ENCODE data around the gene ZNF670.

Gene ZNF670

GRCh38 chr1:247077876-247078257 lies 744 bp downstream of the ZNF670 start:
- Histone ChIP-seq H3K27ac (peak overlapping the region; percentile 89 to 96 (median 91)), H3K4me2 (peak overlapping the region; percentile 83 to 95 (median 91)), H3K9ac (peak overlapping the region; percentile 89 to 95 (median 92)), H4K20me1 (no peaks in the 10 kb centered on the region; a peak in 3 of 22 replicates), H3K9me3 (replicated peaks in 1 of 11) (peaks cover 40 to 67% (median 59%) of the 10 kb centered on the region in 11 experiments), H3K4me1 (peaks cover 22 to 33% (median 29%) of the 10 kb centered on the region in 10 experiments), H3K27me3 (no peaks in the 10 kb centered on the region), H3K36me3 (peaks cover 30 to 43% (median 42%) of the 10 kb centered on the region in 11 experiments), H3K4me3 (peak overlapping the region; percentile 84 to 99 (median 92))
- no peak for TF ChIP-seq Cebpa-rat (IDR thresholded peaks at IDR 0.05)

- peak overlapping the region; percentile 89 to 95 (median 92); a peak in 17 of 22 replicates for H3K9ac ChIP-seq
- H3K9me3 ChIP-seq (replicated peaks in 1 of 11): peaks cover 46 to 67% (median 61%) of the 10 kb centered on the region in 11 experiments
- H3K27ac ChIP-seq: peak overlapping the region in 3 of 11 experiments; percentile 91 to 93 (median 91); a peak in 4 of 22 replicates
- H3K27me3 ChIP-seq: no peaks in the 10 kb centered on the region
- H4K20me1 ChIP-seq: no peaks in the 10 kb centered on the region; a peak in 3 of 22 replicates
- peaks cover 22 to 33% (median 29%) of the 10 kb centered on the region in 10 experiments for H3K4me1 ChIP-seq
- peaks cover 31 to 50% (median 46%) of the 10 kb centered on the region in 11 experiments for H3K36me3 ChIP-seq
- TF ChIP-seq Cebpa-rat (IDR thresholded peaks at IDR 0.05): no peak
- H3K4me2 ChIP-seq: peak overlapping the region; percentile 83 to 95 (median 91)
- peak overlapping the region; percentile 84 to 99 (median 92) for H3K4me3 ChIP-seq
Measured at GRCh38 chr1:247077213-247077612, 1.4 kb downstream of the ZNF670 start.

- Histone ChIP-seq H4K20me1 (no peaks in the 10 kb centered on the region; a peak in 2 of 22 replicates), H3K4me3 (no peak overlapping the region; a peak in 1 of 20 replicates), H3K36me3 (peaks cover 77 to 98% (median 91%) of the 10 kb centered on the region in 11 experiments), H3K27ac (no peak overlapping the region), H3K9ac (no peak overlapping the region), H3K27me3 (no peaks in the 10 kb centered on the region), H3K4me1 (no peaks in the 10 kb centered on the region), H3K4me2 (no peak overlapping the region), H3K9me3 (replicated peaks in 1 of 11) (peaks cover 99 to 100% (median 100%) of the 10 kb centered on the region in 11 experiments)
- no peak for TF ChIP-seq Cebpa-rat (IDR thresholded peaks at IDR 0.05)
Measured at GRCh38 chr1:247070645-247071044, 8.0 kb downstream of the ZNF670 start.

- no peak overlapping the region for H3K27ac ChIP-seq
- peaks cover 100% of the 10 kb centered on the region in 11 experiments for H3K9me3 ChIP-seq (replicated peaks in 1 of 11)
- TF ChIP-seq Cebpa-rat (IDR thresholded peaks at IDR 0.05): no peak
- peaks cover 69 to 96% (median 92%) of the 10 kb centered on the region in 11 experiments for H3K36me3 ChIP-seq
- no peaks in the 10 kb centered on the region; a peak in 1 of 22 replicates for H4K20me1 ChIP-seq
- no peak overlapping the region for H3K4me2 ChIP-seq
- H3K9ac ChIP-seq: no peak overlapping the region
- peak overlapping the region in 7 of 10 experiments; percentile 2 to 26 (median 12); a peak in 8 of 20 replicates for H3K4me3 ChIP-seq
- no peaks in the 10 kb centered on the region for H3K27me3 ChIP-seq
- peaks cover 0 to 18% (median 0%) of the 10 kb centered on the region in 10 experiments; a peak in 5 of 20 replicates for H3K4me1 ChIP-seq
Measured at GRCh38 chr1:247064304-247064703, 14.3 kb downstream of the ZNF670 start.

- H3K36me3 ChIP-seq: peaks cover 59 to 98% (median 92%) of the 10 kb centered on the region in 11 experiments
- no peak for TF ChIP-seq Cebpa-rat (IDR thresholded peaks at IDR 0.05)
- no peaks in the 10 kb centered on the region; a peak in 1 of 22 replicates for H4K20me1 ChIP-seq
- H3K9me3 ChIP-seq (replicated peaks in 1 of 11): peaks cover 99 to 100% (median 100%) of the 10 kb centered on the region in 11 experiments
- H3K27ac ChIP-seq: peak overlapping the region in 3 of 11 experiments; percentile 43 to 72 (median 65); a peak in 4 of 22 replicates
- H3K9ac ChIP-seq: no peak overlapping the region
- no peaks in the 10 kb centered on the region for H3K27me3 ChIP-seq
- H3K4me2 ChIP-seq: peak overlapping the region in 2 of 11 experiments; percentile 50 to 58; a peak in 3 of 22 replicates
- peaks cover 0 to 19% (median 0%) of the 10 kb centered on the region in 10 experiments; a peak in 5 of 20 replicates for H3K4me1 ChIP-seq
- H3K4me3 ChIP-seq: peak overlapping the region in 1 of 10 experiments; percentile 21; a peak in 1 of 20 replicates
Measured at GRCh38 chr1:247060771-247061170, 17.8 kb downstream of the ZNF670 start.

GRCh38 chr1:247056071-247056470 lies 22.5 kb downstream of the ZNF670 start:
- Histone ChIP-seq H3K4me3 (0 out of 20 replicates have a peak overlapping the region, but pooled peaks of 1 of the 10 experiments have one; percentile 33), H3K36me3 (peaks cover 61 to 98% (median 91%) of the 10 kb centered on the region in 11 experiments), H3K4me2 (no peak overlapping the region), H3K27me3 (no peaks in the 10 kb centered on the region), H3K4me1 (peaks cover 0 to 22% (median 5%) of the 10 kb centered on the region in 10 experiments; a peak in 13 of 20 replicates), H3K27ac (no peak overlapping the region), H3K9me3 (replicated peaks in 1 of 11) (peaks cover 99 to 100% (median 100%) of the 10 kb centered on the region in 11 experiments), H3K9ac (no peak overlapping the region), H4K20me1 (no peaks in the 10 kb centered on the region)
- no peak for TF ChIP-seq Cebpa-rat (IDR thresholded peaks at IDR 0.05)

- Histone ChIP-seq H3K9me3 (replicated peaks in 1 of 11) (peaks cover 99 to 100% (median 100%) of the 10 kb centered on the region in 11 experiments), H3K9ac (no peak overlapping the region), H3K27ac (no peak overlapping the region), H3K4me3 (peak overlapping the region in 7 of 10 experiments; percentile 5 to 45 (median 25); a peak in 6 of 20 replicates), H3K36me3 (peaks cover 61 to 98% (median 90%) of the 10 kb centered on the region in 11 experiments), H3K4me1 (peaks cover 0 to 11% (median 5%) of the 10 kb centered on the region in 10 experiments; a peak in 12 of 20 replicates), H4K20me1 (no peaks in the 10 kb centered on the region), H3K4me2 (peak overlapping the region in 6 of 11 experiments; percentile 0 to 26 (median 15); a peak in 7 of 22 replicates), H3K27me3 (no peaks in the 10 kb centered on the region)
- no peak for TF ChIP-seq Cebpa-rat (IDR thresholded peaks at IDR 0.05)
Measured at GRCh38 chr1:247054992-247055415, 23.6 kb downstream of the ZNF670 start.

GRCh38 chr1:247047702-247048101 lies 30.9 kb downstream of the ZNF670 start:
- Histone ChIP-seq H3K36me3 (peaks cover 71 to 97% (median 89%) of the 10 kb centered on the region in 11 experiments), H3K9me3 (replicated peaks in 1 of 11) (peaks cover 100% of the 10 kb centered on the region in 11 experiments), H3K27me3 (no peaks in the 10 kb centered on the region), H3K9ac (no peak overlapping the region), H3K4me3 (peak overlapping the region in 6 of 10 experiments; percentile 4 to 47 (median 22); a peak in 7 of 20 replicates), H4K20me1 (no peaks in the 10 kb centered on the region), H3K4me2 (no peak overlapping the region), H3K4me1 (no peaks in the 10 kb centered on the region), H3K27ac (no peak overlapping the region)
- no peak for TF ChIP-seq Cebpa-rat (IDR thresholded peaks at IDR 0.05)

- peaks cover 71 to 97% (median 89%) of the 10 kb centered on the region in 11 experiments for H3K36me3 ChIP-seq
- no peak for TF ChIP-seq Cebpa-rat (IDR thresholded peaks at IDR 0.05)
- H3K27me3 ChIP-seq: no peaks in the 10 kb centered on the region
- no peak overlapping the region for H3K9ac ChIP-seq
- no peaks in the 10 kb centered on the region for H4K20me1 ChIP-seq
- H3K4me2 ChIP-seq: no peak overlapping the region
- peaks cover 100% of the 10 kb centered on the region in 11 experiments for H3K9me3 ChIP-seq (replicated peaks in 1 of 11)
- H3K27ac ChIP-seq: no peak overlapping the region
- peak overlapping the region in 9 of 10 experiments; percentile 4 to 47 (median 22); a peak in 13 of 20 replicates for H3K4me3 ChIP-seq
- H3K4me1 ChIP-seq: no peaks in the 10 kb centered on the region
Measured at GRCh38 chr1:247047260-247047659, 31.4 kb downstream of the ZNF670 start.

All from BLaER1 treated with 17β-estradiol and CSF1 and Interleukin-3, amounts not matched to agents 10 nM and 100 nM (cell line).